Measurements from ENCODE around the gene SFSWAP.

SFSWAP gene

DNA sequence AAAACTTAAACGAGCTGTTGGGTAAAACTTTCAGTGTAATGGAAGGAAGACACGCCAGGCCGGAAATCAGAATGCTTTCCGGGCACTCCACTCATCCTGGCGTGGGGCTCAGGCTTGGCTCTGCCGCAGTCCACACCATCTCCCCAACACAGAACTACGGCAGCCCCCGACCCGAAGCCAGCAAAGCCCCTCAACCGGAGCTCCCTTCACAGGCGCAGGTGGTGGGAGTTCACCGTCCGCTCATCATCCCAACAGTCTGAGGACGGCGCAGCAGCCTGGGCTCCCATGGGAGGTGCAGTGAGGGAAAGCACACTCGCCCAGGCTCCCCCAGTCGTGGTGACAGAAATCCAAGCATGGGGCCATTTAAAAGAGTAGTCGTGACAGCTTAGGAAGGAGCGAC lies 106.4 kb downstream of the SFSWAP start:
- Histone ChIP-seq H3K36me3 (no peaks in the 10 kb centered on the region), H3K9me3 (peaks cover 0 to 8% (median 7%) of the 10 kb centered on the region in 3 donors), H3K27me3 (no peaks in the 10 kb centered on the region), H3K27ac (no peak overlapping the region), H3K4me1 (no peaks in the 10 kb centered on the region), H3K4me3 (no peak overlapping the region)
- no peak for DNase-seq
- intact Hi-C loops (cut with DNase I; ENCODE audit: low total_unique reads), result no loop called here
- no peak for TF ChIP-seq CTCF (IDR thresholded peaks at IDR 0.05)

GRCh38 chr12:131818821-131819585 lies 108.1 kb downstream of the SFSWAP start:
- Histone ChIP-seq H3K27ac (no peak overlapping the region), H3K4me1 (no peaks in the 10 kb centered on the region), H3K27me3 (peaks cover 0 to 3% of the 10 kb centered on the region in 2 donors), H3K4me3 (no peak overlapping the region), H3K36me3 (no peaks in the 10 kb centered on the region), H3K9me3 (no peaks in the 10 kb centered on the region)
- intact Hi-C loops (cut with DNase I; ENCODE audit: low total_unique reads), result no loop called here
- no peak for TF ChIP-seq CTCF (IDR thresholded peaks at IDR 0.05)
- DNase-seq, result peak in 1 of 2 donors; percentile 72

DNA sequence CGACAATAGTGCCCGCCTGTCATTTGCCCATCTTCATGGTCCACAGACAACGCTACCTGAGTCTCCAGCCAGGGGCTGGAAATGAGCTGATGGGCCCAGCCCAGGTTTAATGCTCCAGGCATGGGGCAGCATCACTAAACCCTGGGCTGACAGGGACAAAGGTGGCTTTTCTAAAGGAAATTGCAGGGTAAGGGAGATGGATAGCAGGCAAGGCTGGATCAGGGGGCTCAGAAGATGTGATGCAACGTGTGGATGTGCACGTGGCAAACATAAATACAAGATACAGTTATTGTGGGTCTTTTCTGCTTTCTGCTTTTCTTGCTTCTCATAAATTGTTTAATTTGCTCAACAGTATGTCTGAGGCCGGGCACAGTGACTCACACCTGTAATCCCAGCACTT lies 113.6 kb downstream of the SFSWAP start:
- peaks cover 0 to 40% of the 10 kb centered on the region in 2 donors for H3K27me3 ChIP-seq
- TF ChIP-seq CTCF (IDR thresholded peaks at IDR 0.05), result no peak
- intact Hi-C loops (cut with DNase I; ENCODE audit: low total_unique reads), result loop anchor here (10.0 kb wide), 1 partner anchor 220 kb away; no protein-coding TSS in a partner anchor
- no peaks in the 10 kb centered on the region for H3K36me3 ChIP-seq
- H3K4me1 ChIP-seq, result peaks cover 0 to 28% (median 16%) of the 10 kb centered on the region in 4 donors
- H3K27ac ChIP-seq, result no peak overlapping the region
- H3K9me3 ChIP-seq, result peaks cover 0 to 5% (median 0%) of the 10 kb centered on the region in 3 donors
- DNase-seq, result no peak
- H3K4me3 ChIP-seq, result no peak overlapping the region

DNA sequence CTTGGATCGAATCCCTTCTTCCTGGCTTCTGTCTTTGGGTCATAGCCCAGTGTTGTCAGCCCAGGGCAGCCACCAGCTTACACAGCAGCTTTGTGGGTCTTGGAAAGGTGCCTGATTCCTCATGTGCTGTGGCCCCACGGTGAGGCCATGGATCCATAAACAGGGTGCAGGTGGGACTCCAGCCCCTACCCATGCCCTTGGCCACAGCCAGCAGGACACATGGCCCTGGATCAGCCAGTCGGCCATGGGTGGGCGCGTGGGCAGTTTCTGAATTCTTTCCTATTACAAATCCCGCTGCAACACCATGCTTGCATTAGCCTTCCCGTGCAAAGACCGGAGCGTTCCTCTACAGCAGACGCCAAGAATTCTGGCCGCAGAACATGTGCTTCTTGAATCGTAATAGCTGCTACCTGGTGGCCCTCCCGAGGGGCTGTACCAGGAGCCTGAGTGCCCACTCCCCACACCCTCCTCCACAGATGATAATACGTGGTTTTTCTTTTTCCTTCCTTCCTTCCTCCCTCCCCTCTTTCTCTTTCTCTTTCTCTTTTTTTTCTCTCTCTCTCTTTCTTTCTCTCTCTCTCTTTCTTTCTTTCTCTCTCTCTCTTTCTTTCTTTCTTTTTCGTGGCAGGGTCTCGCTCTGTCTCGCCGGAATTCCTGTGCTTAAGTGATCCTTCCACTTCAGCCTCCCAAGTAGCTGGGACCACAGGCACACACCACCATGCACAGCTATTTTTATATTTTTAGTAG lies 114.4 kb downstream of the SFSWAP start:
- H3K27me3 ChIP-seq, result peaks cover 0 to 49% of the 10 kb centered on the region in 2 donors
- no peak for DNase-seq
- TF ChIP-seq CTCF (IDR thresholded peaks at IDR 0.05), result no peak
- no peak overlapping the region for H3K27ac ChIP-seq
- intact Hi-C loops (cut with DNase I; ENCODE audit: low total_unique reads), result loop anchor here (10.0 kb wide), 1 partner anchor 221 kb away; no protein-coding TSS in a partner anchor
- peaks cover 0 to 37% (median 25%) of the 10 kb centered on the region in 4 donors for H3K4me1 ChIP-seq
- no peaks in the 10 kb centered on the region for H3K36me3 ChIP-seq
- peaks cover 0 to 5% (median 0%) of the 10 kb centered on the region in 3 donors for H3K9me3 ChIP-seq
- no peak overlapping the region for H3K4me3 ChIP-seq

DNA sequence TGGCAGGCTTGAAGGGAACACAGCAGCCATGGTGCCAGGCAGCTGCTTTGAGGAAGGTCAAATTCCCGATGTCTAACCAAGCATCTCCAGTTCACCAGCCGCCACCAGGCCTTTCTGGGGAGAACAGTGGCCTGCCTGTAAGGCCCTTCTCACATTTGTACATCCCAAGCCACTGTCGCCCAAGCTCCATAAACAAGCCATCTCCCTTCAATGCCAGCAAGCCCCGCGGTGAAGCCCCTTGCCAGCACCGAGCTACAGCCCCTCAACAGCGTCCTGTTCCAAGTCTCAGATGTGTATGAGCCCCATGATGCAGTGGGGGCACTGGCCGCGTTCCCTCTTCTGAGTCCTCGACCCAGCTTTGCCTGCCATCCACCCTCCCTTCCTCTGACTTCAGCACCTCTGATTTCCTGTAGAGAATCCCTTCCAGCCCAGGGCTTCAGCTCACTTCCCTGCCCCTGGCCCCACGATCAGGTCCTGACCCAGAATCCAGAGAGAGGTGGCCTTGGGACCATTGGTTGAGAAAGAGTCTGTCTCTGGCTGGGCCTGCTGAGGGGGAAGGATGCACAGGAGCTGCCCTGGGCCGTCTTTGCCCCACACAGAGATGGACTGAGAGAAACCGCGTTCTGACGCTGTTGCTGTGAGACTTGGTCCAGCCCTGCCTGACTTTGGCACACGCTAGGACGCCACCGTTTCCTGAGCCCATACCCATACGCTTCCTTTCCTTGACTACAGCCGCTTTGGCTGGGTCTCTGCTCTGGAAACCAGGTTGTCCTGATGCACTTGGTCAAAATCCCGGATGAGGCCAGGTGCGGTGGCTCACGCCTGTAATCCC lies 115.4 kb downstream of the SFSWAP start:
- Histone ChIP-seq H3K9me3 (peaks cover 0 to 5% (median 0%) of the 10 kb centered on the region in 3 donors), H3K27ac (no peak overlapping the region), H3K36me3 (no peaks in the 10 kb centered on the region), H3K27me3 (peaks cover 0 to 56% of the 10 kb centered on the region in 2 donors), H3K4me3 (no peak overlapping the region), H3K4me1 (peaks cover 0 to 46% (median 33%) of the 10 kb centered on the region in 4 donors)
- TF ChIP-seq CTCF (IDR thresholded peaks at IDR 0.05), result no peak
- intact Hi-C loops (cut with DNase I; ENCODE audit: low total_unique reads), result loop anchor here (10.0 kb wide), 1 partner anchor 222 kb away; no protein-coding TSS in a partner anchor
- no peak for DNase-seq
